Measurements from ENCODE around the gene RAPGEF4.

DNA sequence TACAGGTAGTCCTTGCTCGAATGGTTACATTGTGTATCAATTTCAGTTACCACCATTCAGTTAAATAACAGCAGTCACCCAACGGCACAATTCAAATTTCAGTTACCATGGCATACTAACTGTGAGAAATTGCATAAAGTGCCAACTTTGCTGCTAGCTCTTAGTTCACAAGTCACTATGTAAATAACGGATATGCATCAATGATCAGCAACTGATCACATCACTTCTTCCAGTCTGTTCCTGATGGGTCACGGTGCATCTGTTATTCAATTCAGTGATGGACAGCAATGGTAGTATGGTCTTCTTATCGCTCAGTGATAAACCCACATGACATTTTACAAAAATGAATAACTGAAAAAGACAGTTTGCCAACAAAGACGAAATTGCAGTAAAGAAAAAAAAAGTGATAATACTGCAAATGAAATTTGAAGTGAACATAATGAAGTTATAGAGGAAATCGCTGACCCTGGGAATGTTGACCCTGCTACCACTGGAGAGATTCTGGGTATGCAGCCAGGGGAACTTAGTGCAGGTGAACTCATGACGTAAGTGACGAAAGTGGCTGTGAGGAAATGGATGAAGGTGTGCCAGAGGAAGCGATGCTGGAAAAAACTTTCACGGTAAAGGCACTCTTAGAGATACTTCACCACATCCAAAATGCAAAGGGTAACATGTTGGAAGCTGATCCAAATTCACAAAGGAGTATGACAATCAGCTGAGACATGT lies 25.9 kb upstream of the RAPGEF4 start:
- TF ChIP-seq POLR2A (IDR thresholded peaks at IDR 0.05; ENCODE audit: low read depth, low read length): no peak
- TF ChIP-seq TAF1 (IDR thresholded peaks at IDR 0.05; ENCODE audit: borderline replicate concordance, low read depth, low read length): no peak
- no peak for TF ChIP-seq POLR2AphosphoS5 (IDR thresholded peaks at IDR 0.05; ENCODE audit: low read depth, low read length)
